DMS 273 (cell line): ENCODE measurements around the gene PARP1.

Experiments used
- DNase-seq: peaks from one replicate; lab custom pipeline; 2025; ENCODE audit not compliant: unreplicated experiment; lab: John Stamatoyannopoulos, UW

The PARP1 gene

DNA sequence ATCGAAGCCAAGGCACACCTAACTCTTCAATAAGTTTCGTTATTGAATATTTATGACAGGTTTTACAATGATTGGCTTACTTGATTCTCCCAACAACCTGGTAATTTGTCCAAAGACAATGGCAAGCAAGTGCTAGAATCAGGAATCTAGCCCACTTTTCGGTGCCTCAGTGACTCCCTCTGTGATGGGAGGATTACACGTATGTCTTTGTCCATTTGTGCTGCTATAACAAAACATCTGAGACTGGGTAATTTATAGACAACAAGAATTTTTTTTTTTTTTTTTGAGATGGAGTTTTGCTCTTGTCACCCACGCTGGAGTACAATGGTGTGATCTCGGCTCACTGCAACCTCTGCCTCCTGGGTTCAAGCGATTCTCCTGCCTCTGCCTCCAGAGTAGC, 96.5 kb downstream of the PARP1 start:
- DNase-seq = no peak
